ENCODE results near the gene DUSP16. TPM values are rescaled to one million over a fixed set of nuclear protein-coding genes. Genes with fewer than 3 reads are reported as not detected.
A peak's percentile ranks its signal among the peaks of the same experiment; 100 is the strongest.

Gene DUSP16
- 10 to 100 TPM; 12.9 to 23.4 TPM for total RNA-seq

- H3K27ac ChIP-seq, result peak within 1 kb of the TSS; percentile 99
- peaks cover 13 to 33% of the 10 kb centered on the region in 2 donors for H3K4me1 ChIP-seq (ENCODE audit: control insufficient read depth in 1 of 2, low read depth in 2 of 2)
- DNase-seq (ENCODE audit: low spot score) (peak; percentile 80), ATAC-seq (ENCODE audit: insufficient number of reproducible peaks, low FRiP score, low read depth) (peak; percentile 91)
- no peak for TF ChIP-seq CTCF (IDR thresholded peaks at IDR 0.05)
- no peaks in the 10 kb centered on the region for H3K27me3 ChIP-seq (replicated peaks; ENCODE audit: insufficient read depth)
- H3K9me3 ChIP-seq, result no peaks in the 10 kb centered on the region
- peak within 1 kb of the TSS; percentile 91 for H3K4me3 ChIP-seq
- H3K36me3 ChIP-seq, result no peaks in the 10 kb centered on the region
Measured at GRCh38 chr12:12562585-12563261, at the start of gene DUSP16. Gene DUSP16, minus strand, starts transcription at chr12:12562863. Its CDS starts 41,765 bp downstream, at chr12:12521098.

GRCh38 chr12:12612358-12612757 lies 49.7 kb upstream of the DUSP16 start:
- Histone ChIP-seq H3K36me3 (peaks cover 4% of the 10 kb centered on the region), H3K4me1 (ENCODE audit: control insufficient read depth in 1 of 2, low read depth in 2 of 2) (peaks cover 27 to 43% of the 10 kb centered on the region in 2 donors), H3K9me3 (no peaks in the 10 kb centered on the region), H3K27ac (peak overlapping the region; percentile 84 to 92), H3K27me3 (replicated peaks; ENCODE audit: insufficient read depth) (no peaks in the 10 kb centered on the region), H3K4me3 (peak overlapping the region; percentile 81)
- TF ChIP-seq CTCF (IDR thresholded peaks at IDR 0.05), result no peak
- ATAC-seq (ENCODE audit: insufficient number of reproducible peaks, low FRiP score, low read depth) (peak; percentile 2), DNase-seq (ENCODE audit: low spot score) (no peak)

- peak; percentile 98 for ATAC-seq (ENCODE audit: insufficient number of reproducible peaks, low FRiP score, low read depth)
- H3K9me3 ChIP-seq, result no peaks in the 10 kb centered on the region
Measured at GRCh38 chr12:12611512-12612306, 49.0 kb upstream of the DUSP16 start, which contains the start of gene CREBL2. Gene CREBL2, plus strand, starts transcription at chr12:12611876. Its CDS starts 297 bp downstream, at chr12:12612173.

GRCh38 chr12:12610711-12611110 lies 48.0 kb upstream of the DUSP16 start:
- no peak for DNase-seq (ENCODE audit: low spot score)
- Histone ChIP-seq H3K36me3 (peaks cover 4% of the 10 kb centered on the region), H3K27me3 (replicated peaks; ENCODE audit: insufficient read depth) (no peaks in the 10 kb centered on the region), H3K9me3 (no peaks in the 10 kb centered on the region), H3K27ac (peak overlapping the region; percentile 84 to 92), H3K4me3 (peak overlapping the region; percentile 81), H3K4me1 (ENCODE audit: control insufficient read depth in 1 of 2, low read depth in 2 of 2) (peaks cover 14 to 39% of the 10 kb centered on the region in 2 donors)
- ATAC-seq (ENCODE audit: insufficient number of reproducible peaks, low FRiP score, low read depth), result no peak
- TF ChIP-seq CTCF (IDR thresholded peaks at IDR 0.05), result no peak

More at GRCh38 chr12:12611512-12612306, 49.0 kb upstream of the DUSP16 start, which contains the start of gene CREBL2:
- Histone ChIP-seq H3K36me3 (peaks cover 4% of the 10 kb centered on the region), H3K27me3 (replicated peaks; ENCODE audit: insufficient read depth) (no peaks in the 10 kb centered on the region), H3K27ac (peak within 1 kb of the TSS; percentile 84 to 92), H3K4me3 (peak within 1 kb of the TSS; percentile 81), H3K4me1 (ENCODE audit: control insufficient read depth in 1 of 2, low read depth in 2 of 2) (peaks cover 24 to 43% of the 10 kb centered on the region in 2 donors)
- no peak for TF ChIP-seq CTCF (IDR thresholded peaks at IDR 0.05)
- DNase-seq (ENCODE audit: low spot score), result peak; percentile 76

GRCh38 chr12:12609692-12610091 lies 47.0 kb upstream of the DUSP16 start:
- no peak for DNase-seq (ENCODE audit: low spot score)
- no peaks in the 10 kb centered on the region for H3K27me3 ChIP-seq (replicated peaks; ENCODE audit: insufficient read depth)
- H3K36me3 ChIP-seq, result no peaks in the 10 kb centered on the region
- TF ChIP-seq CTCF (IDR thresholded peaks at IDR 0.05), result no peak
- no peak overlapping the region for H3K4me3 ChIP-seq
- H3K4me1 ChIP-seq (ENCODE audit: control insufficient read depth in 1 of 2, low read depth in 2 of 2), result peaks cover 9 to 30% of the 10 kb centered on the region in 2 donors
- ATAC-seq (ENCODE audit: insufficient number of reproducible peaks, low FRiP score, low read depth), result no peak
- no peaks in the 10 kb centered on the region for H3K9me3 ChIP-seq
- no peak overlapping the region for H3K27ac ChIP-seq

Measured in thoracic aorta (tissue), 2 donors.